SHP77 treated with DMSO at 0.1 percent for 48 hours (cell line): ENCODE results near the gene ABRACL.
"Not testable (repeated sequence)": the region's sequence is repeated elsewhere in the genome, so short reads cannot be mapped to it uniquely, and the experiment has no call there.

Source experiments
- DNase-seq: peaks from one replicate; lab custom pipeline; 2025; lab: John Stamatoyannopoulos, UW

ABRACL gene

DNA sequence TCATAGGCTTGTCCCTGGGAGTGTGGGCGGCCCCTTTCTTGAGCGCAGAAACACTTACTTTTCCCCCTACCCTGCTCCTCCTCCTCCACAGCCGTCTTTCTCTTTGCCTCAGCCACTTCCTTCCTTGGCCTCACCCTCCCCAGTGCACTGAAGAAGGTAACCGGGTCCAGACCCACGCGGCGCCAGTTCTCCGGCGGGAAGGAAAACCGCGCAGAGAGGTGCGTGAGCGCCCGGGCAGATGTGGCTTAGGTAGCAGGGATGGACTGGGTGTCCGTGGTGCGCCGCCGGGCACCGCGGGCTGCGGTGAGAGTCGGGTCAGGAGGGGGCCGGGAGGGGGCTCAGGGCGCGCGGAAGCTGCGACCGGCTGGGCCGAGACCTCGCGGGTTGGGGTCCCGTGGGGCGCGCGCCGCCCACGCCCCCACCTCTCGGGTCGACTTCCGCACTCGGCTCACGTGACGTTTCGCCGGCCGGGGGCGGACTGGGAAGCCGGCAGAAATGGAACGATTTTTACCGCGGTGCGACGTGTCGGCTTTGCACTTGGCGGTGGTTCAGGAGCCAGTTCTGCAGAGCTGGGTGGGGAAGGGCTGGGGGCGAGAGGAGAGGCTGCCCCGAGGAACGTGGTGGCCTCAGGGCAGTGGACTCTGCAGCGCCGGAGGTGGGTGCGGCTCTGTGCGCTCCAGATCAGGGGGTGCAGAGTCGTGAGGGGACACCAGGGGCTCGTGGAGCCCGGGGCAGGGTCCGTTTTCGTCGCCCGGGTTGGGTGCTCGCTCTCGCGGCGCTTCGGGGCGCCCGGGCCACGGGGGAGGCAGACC lies at the start of gene ABRACL:
Gene ABRACL (plus strand): TSS at position 88 of the 812 bp plus-strand sequence. CDS start 5,416 bp downstream, outside the sequence.
- peak; percentile 5 for DNase-seq

DNA sequence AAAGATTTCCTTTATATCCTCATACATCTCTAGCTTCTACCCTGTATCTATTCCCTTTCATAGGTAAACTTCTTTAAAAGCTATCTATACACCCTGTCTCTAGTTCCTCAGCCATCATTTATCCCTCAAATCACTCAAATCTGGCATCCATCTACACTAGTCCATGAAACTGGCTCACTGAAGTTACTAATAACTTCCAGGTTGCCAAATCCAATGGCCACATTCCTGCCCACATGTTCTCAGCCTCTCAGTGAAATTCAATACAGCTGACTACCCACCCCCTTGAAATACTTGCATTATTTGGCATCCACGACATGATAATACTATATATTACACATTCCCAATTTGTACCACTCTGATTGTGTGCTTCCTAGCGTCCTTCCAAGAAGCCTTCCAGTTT lies 49.2 kb upstream of the ABRACL start:
- DNase-seq, result no peak

GRCh38 chr6:138979813-138980668 lies 48.5 kb upstream of the ABRACL start:
- no peak for DNase-seq

- DNase-seq, result no peak
These were observed 47.1 kb upstream of the ABRACL start for GRCh38 chr6:138981416-138981815.

DNA sequence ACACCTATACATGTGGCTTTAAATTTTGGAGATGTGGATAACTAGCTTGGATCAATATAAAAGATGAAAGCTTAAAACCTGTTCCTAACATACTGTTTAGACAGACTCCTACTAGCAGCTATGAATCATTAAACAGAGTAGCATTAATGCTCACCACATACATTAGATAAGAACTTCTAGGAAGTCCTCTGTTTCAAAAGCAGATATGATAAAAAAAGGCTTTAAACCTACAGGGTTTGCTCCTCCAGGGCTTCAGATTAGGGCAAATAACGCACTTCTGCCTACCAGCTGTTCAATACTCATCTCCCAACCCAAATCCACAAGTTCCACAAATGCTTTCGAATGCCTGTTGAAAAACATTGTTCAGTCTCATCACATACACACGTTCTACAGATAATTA lies 42.0 kb upstream of the ABRACL start:
- no peak for DNase-seq

- no peak for DNase-seq
These were observed 41.4 kb upstream of the ABRACL start for GRCh38 chr6:138987080-138987642.

GRCh38 chr6:138987643-138988468 lies 40.7 kb upstream of the ABRACL start, which contains the start of gene REPS1:
Gene REPS1, minus strand, starts transcription at chr6:138988253. Its CDS starts 571 bp downstream, at chr6:138987682.
- no peak for DNase-seq

- peak; percentile 86 for DNase-seq
These were observed 40.1 kb upstream of the ABRACL start for GRCh38 chr6:138988469-138988834.

DNA sequence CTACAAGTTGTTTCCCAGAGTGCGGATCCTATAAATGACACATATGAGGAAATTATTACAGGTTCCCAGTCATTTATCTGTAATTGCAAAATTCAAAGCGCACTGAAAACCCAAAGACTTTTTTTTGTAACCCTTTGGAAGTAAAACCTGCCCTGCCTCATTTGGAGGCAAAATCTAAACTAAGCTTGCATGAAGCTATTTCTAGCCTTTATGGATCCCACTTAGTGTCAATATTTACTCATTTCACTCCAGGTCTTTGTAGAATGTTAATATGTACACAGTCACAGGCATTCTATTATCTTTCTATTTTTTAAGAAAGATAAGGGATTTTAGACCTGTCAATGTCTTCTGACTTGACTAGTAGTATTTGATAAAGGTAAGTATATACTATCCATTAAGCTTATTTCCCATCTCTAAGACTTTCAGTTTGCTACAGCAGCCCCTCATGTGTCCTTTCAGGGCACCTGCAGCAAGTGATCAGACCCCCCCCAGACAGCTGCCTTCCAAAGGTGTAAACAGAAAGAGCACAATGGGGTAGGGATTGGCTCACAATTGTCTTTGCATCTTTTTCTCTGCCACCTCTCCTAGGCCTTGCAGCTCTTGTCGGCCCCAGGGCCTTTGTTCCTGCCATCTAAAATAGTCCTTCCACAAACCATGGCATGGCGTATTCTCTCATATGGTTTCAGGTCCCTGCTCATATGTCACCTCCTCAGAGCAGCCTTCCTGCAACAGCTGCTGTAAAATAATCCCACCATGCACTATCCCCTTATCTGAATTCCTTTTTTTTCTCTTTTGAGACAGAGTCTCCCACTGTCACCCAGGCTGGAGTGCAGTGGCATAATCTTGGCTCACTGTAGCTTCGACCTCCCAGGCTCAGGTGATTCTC lies 39.2 kb upstream of the ABRACL start:
- DNase-seq, result peak; percentile 61

DNA sequence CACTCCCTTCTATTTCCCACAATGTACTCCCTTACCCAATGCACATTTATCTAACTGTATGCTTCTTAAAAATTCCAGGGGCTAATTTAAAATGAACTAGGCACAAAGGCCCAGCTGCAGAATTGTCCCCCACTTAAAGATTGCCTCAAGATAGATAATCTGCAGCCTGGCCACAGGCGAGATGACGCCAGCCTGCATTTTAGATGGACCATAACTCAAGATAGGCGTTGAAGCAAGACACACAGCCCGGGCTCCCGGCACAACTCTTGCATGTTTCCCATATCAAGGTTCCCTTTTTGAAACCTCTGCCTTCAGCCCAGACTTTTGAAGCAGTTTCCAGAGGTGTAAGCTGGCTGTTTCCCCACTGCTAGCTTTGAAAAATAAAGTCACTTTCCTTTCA lies 37.3 kb upstream of the ABRACL start:
- DNase-seq, result no peak

- DNase-seq, result not testable (repeated sequence)
These were observed 35.6 kb upstream of the ABRACL start for GRCh38 chr6:138992965-138993364.

GRCh38 chr6:138993410-138993809 lies 35.1 kb upstream of the ABRACL start:
- DNase-seq, result not testable (repeated sequence)

DNA sequence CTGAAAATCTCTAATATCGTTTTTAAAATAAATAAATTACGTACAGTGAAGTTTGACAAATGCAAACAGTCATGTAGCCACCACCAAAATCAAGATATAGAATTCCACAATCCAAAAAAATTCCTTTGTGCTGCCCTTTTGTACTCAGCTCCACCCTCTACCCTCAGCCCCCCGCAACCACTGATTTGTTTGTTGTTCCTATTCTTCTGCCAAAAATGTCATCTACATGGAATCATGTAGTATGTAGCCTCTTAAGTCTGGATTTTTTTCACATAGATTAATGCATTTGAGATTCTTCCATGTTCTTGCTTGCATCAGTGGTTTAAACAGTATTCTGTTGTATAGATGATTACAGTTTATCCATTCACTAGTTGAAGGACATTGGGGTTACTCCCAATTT lies 32.0 kb upstream of the ABRACL start:
- no peak for DNase-seq

DNA sequence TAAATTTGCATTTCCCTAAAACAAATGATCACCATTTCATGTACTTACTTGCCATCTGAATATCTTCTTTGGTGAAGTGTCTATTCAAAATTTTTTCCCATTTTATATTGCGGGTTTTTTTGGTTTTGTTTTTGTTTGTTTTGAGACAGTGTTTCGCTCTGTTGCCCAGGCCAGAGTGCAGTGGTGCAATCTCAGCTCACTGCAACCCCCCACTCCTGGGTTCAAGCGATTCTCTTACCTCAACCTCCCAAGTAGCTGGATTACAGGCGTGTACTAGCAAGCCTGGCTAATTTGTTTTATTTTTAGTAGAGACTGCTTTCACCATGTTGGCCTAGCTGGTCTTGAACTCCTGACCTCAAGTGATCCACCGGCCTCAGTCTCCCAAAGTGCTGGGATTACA lies 31.4 kb upstream of the ABRACL start:
- no peak for DNase-seq

- no peak for DNase-seq
These were observed 28.4 kb upstream of the ABRACL start for GRCh38 chr6:138999949-139000725.

GRCh38 chr6:139003751-139004150 lies 24.8 kb upstream of the ABRACL start:
- DNase-seq, result no peak

DNA sequence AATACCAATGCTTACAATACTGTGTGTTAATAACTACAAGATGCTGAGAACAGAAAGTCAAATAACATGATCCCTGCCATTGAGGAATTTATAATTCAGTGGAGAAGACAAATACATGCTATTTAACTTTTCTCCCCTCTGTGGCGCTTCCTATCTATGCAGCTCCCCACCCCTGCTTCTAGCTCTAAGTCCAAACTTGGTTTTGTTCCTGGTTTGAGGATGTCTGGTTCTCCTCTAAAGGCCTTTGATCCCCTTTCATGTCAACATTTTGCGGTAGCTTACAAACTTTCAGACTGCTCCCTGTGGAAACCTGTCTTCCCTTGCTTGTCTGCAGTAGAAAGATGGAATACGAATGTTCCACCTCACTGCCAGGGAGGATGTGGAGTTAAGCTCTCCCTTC lies 22.1 kb upstream of the ABRACL start:
- no peak for DNase-seq

DNA sequence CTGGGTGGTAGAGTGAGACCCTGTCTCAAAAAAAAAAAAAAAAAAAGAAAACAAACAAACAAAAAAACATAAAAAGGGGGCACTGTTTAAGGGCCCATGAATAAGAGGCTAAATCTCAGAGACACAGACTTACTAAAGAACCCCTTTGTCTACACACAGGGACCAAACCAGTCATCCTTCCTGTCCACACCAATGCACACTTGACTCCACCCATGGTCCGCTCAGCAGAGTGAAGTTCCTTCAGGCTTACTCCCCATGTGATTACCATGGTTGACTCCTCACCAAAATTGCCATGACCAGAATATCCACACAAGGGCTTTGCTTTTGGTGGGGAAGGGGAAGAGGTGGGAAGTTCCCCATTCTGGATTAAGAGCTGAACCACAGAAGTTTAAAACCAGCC lies 21.1 kb upstream of the ABRACL start:
- no peak for DNase-seq

DNA sequence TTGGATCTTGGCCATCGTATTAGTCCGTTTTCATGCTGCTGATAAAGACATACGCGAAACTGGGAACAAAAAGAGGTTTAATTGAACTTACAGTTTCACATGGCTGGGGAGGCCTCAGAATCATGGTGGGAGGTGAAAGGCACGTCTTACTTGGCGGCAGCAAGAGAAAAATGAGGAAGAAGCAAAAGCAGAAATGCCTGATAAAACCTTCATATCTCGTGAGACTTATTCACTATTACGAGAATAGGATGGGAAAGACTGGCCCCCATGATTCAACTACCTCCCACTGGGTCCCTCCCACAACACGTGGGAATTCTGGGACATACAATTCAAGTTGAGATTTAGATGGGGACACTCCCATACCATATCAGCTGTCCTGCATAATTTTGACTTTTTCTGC lies 20.4 kb upstream of the ABRACL start:
- DNase-seq, result no peak

DNA sequence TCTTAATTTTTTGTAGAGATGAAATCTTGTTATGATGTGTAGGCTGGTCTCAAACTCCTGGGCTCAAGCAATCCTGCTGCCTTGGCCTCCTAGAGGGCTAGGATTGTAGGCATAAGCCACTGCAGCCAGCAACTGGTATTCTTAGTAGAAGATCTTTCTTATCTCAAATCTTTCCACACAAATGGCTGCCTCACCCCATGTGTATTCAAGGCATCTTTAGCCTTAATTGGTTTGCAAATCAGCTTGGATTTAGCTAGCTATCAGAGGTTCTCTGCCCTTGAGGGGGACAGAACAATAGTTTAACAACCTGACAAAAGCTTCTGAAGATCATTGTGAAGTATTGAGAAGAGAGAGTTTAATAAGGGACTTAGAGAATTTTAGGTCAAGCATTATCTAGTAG lies 17.9 kb upstream of the ABRACL start:
- no peak for DNase-seq
